ENCODE data around the gene GCM1. TPM values are rescaled to one million over a fixed set of nuclear protein-coding genes. Genes with fewer than 3 reads are reported as not detected.

Gene GCM1
- polyA plus RNA-seq, 1 experiment: not detected

GRCh38 chr6:53119349-53119748 lies 29.3 kb downstream of the GCM1 start:
- ChIA-PET CTCF (interaction anchor here (1.7 kb wide), 1 partner anchor 10 kb away, joined by 4 read pairs; no protein-coding TSS in a partner anchor), POLR2A (no interaction called here)
- DNase-seq (ENCODE audit: low read depth): no peak
- Histone ChIP-seq H3K4me3 (ENCODE audit: low read depth, low read length) (no peak overlapping the region), H3K36me3 (ENCODE audit: control insufficient read depth, insufficient read depth, low read length) (no peaks in the 10 kb centered on the region), H3K27me3 (ENCODE audit: control insufficient read depth, insufficient read depth, low read length) (no peaks in the 10 kb centered on the region)
- no peak for TF ChIP-seq CTCF (IDR thresholded peaks at IDR 0.05; ENCODE audit: insufficient read depth, low read depth, low read length)

- H3K36me3 ChIP-seq (ENCODE audit: control insufficient read depth, insufficient read depth, low read length): no peaks in the 10 kb centered on the region
- no peak for DNase-seq (ENCODE audit: low read depth)
- ChIA-PET CTCF (interaction anchor here (0.6 kb wide), 1 partner anchor 190 kb away, joined by 3 read pairs; no protein-coding TSS in a partner anchor), POLR2A (no interaction called here)
- no peaks in the 10 kb centered on the region; the same call in 1 of the 2 replicates for H3K27me3 ChIP-seq (ENCODE audit: control insufficient read depth, insufficient read depth, low read length)
- no peak overlapping the region for H3K4me3 ChIP-seq (ENCODE audit: low read depth, low read length)
- no peak for TF ChIP-seq CTCF (IDR thresholded peaks at IDR 0.05; ENCODE audit: insufficient read depth, low read depth, low read length)
Measured at GRCh38 chr6:53115741-53116140, 32.9 kb downstream of the GCM1 start.

GRCh38 chr6:53115113-53115512 lies 33.5 kb downstream of the GCM1 start:
- POLR2A ChIA-PET: no interaction called here

GRCh38 chr6:53113742-53114141 lies 34.9 kb downstream of the GCM1 start:
- H3K27me3 ChIP-seq (ENCODE audit: control insufficient read depth, insufficient read depth, low read length): no peaks in the 10 kb centered on the region; the same call in 1 of the 2 replicates
- TF ChIP-seq CTCF (IDR thresholded peaks at IDR 0.05; ENCODE audit: insufficient read depth, low read depth, low read length): no peak
- DNase-seq (ENCODE audit: low read depth): no peak
- no peaks in the 10 kb centered on the region for H3K36me3 ChIP-seq (ENCODE audit: control insufficient read depth, insufficient read depth, low read length)
- CTCF ChIA-PET: no interaction called here
- H3K4me3 ChIP-seq (ENCODE audit: low read depth, low read length): no peak overlapping the region
- POLR2A ChIA-PET: interaction anchor here (0.6 kb wide), 1 partner anchor 371 kb away, joined by 6 read pairs; no protein-coding TSS in a partner anchor

More at GRCh38 chr6:53115113-53115512, 33.5 kb downstream of the GCM1 start:
- no peak for DNase-seq (ENCODE audit: low read depth)
- TF ChIP-seq CTCF (IDR thresholded peaks at IDR 0.05; ENCODE audit: insufficient read depth, low read depth, low read length): no peak
- Histone ChIP-seq H3K27me3 (ENCODE audit: control insufficient read depth, insufficient read depth, low read length) (no peaks in the 10 kb centered on the region; the same call in 1 of the 2 replicates), H3K36me3 (ENCODE audit: control insufficient read depth, insufficient read depth, low read length) (no peaks in the 10 kb centered on the region), H3K4me3 (ENCODE audit: low read depth, low read length) (no peak overlapping the region)
- CTCF ChIA-PET: interaction anchor here (1.4 kb wide), 1 partner anchor 9 kb away, joined by 4 read pairs; no protein-coding TSS in a partner anchor

- no peaks in the 10 kb centered on the region; the same call in 1 of the 2 replicates for H3K27me3 ChIP-seq (ENCODE audit: control insufficient read depth, insufficient read depth, low read length)
- ChIA-PET POLR2A (no interaction called here), CTCF (interaction anchor here (1.6 kb wide), 1 partner anchor 19 kb away, joined by 3 read pairs; no protein-coding TSS in a partner anchor)
- no peak for DNase-seq (ENCODE audit: low read depth)
- TF ChIP-seq CTCF (IDR thresholded peaks at IDR 0.05; ENCODE audit: insufficient read depth, low read depth, low read length): no peak
- no peak overlapping the region for H3K4me3 ChIP-seq (ENCODE audit: low read depth, low read length)
- H3K36me3 ChIP-seq (ENCODE audit: control insufficient read depth, insufficient read depth, low read length): no peaks in the 10 kb centered on the region
Measured at GRCh38 chr6:53112871-53113270, 35.8 kb downstream of the GCM1 start.
